ENCODE measurements around the gene RANBP3. TPM values are rescaled to one million over a fixed set of nuclear protein-coding genes. Genes with fewer than 3 reads are reported as not detected.

RANBP3 gene
- total and polyA plus RNA-seq, 7 donors = 27.0 to 86.4 (median 63.1) TPM

DNA sequence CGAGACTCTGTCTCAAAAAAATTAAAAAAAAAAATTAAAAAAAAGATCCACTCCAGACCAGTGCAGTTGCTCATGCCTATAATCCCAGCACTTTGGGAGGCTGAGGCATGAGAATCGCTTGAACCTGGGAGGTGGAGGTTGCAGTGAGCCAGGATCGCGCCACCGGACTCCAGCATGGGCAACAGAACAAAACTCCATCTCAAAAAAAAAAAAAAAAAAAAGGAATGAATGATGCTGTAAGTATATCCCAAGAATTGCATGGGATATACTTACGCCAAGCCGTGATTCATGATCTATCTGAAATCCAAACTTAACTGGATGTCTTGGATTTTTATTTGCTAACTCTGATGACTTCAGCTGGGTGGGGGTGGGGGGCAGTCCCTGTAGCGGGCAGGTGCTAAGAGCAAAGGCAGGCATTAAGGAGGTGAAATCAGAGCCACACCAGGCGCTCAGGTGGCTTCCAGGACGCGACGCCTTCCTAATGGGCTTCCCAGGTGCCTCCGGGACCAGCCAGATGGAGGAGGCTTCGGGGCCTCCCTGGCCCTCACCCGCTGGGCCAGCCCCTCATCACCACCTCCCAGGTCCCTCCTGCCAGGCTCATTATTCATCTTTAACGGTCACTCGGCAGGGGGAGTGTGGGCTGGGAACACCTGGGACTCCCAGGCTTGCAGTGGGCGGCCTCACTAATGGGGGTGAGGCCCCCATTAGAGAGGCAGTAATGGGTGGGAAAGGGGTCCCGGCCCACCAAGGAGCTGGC is 96.2 kb downstream of the RANBP3 start:
- peaks cover 0 to 57% (median 41%) of the 10 kb centered on the region in 4 donors for H3K4me1 ChIP-seq
- no peak overlapping the region for H3K4me3 ChIP-seq
- intact Hi-C loops (cut with DNase I) = loop anchor here (2.0 kb wide), 1 partner anchor 53 kb away; no protein-coding TSS in a partner anchor
- no peak for DNase-seq
- no peaks in the 10 kb centered on the region for H3K9me3 ChIP-seq
- H3K27me3 ChIP-seq = no peaks in the 10 kb centered on the region
- 40 to 58% methylated on average over 19 of the region's 19 CpGs for whole genome bisulfite sequencing, 2 donors
- H3K36me3 ChIP-seq = no peaks in the 10 kb centered on the region
- H3K27ac ChIP-seq = peak overlapping the region; percentile 79 to 94 (median 84)
- TF ChIP-seq, protein P1, sequence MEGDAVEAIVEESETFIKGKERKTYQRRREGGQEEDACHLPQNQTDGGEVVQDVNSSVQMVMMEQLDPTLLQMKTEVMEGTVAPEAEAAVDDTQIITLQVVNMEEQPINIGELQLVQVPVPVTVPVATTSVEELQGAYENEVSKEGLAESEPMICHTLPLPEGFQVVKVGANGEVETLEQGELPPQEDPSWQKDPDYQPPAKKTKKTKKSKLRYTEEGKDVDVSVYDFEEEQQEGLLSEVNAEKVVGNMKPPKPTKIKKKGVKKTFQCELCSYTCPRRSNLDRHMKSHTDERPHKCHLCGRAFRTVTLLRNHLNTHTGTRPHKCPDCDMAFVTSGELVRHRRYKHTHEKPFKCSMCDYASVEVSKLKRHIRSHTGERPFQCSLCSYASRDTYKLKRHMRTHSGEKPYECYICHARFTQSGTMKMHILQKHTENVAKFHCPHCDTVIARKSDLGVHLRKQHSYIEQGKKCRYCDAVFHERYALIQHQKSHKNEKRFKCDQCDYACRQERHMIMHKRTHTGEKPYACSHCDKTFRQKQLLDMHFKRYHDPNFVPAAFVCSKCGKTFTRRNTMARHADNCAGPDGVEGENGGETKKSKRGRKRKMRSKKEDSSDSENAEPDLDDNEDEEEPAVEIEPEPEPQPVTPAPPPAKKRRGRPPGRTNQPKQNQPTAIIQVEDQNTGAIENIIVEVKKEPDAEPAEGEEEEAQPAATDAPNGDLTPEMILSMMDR (IDR thresholded peaks at IDR 0.05) = no peak
- TF ChIP-seq EP300 (IDR thresholded peaks at IDR 0.05) (no peak), POLR2AphosphoS5 (IDR thresholded peaks at IDR 0.05) (no peak), POLR2A (IDR thresholded peaks at IDR 0.05) (no peak)

DNA sequence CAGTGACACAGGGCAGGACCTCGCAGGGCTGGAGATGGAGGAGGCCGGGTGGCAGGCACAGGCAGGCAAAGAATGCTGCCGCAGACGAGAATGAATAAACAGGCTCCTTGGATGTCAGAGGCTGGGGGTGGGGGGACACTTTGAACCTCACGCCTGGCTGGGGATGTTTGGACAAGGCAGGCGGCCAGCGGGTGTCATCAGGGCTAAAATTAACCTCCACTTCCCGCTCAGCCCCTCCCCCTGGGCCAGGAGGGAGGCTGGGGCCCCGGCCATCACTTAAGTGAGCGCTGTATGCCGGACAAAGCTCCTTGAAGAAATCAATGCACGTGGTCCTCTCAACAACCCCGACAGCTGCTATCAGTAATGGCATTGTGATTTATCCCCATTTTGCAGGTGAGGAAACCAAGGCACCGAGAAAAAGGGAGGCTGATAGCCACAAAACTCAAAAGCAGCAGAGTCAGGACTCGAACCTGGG is 97.3 kb downstream of the RANBP3 start:
- 16 to 18% methylated on average over 15 of the region's 15 CpGs for WGBS, 2 donors
- no peaks in the 10 kb centered on the region for H3K27me3 ChIP-seq
- H3K27ac ChIP-seq = peak overlapping the region; percentile 79 to 94 (median 84)
- DNase-seq = peak; percentile 97
- TF ChIP-seq, protein P1 (IDR thresholded peaks at IDR 0.05) = no peak
- TF ChIP-seq EP300 (IDR thresholded peaks at IDR 0.05) (peak in 3 of 4 donors; percentile 64 to 88 (median 80)), POLR2AphosphoS5 (IDR thresholded peaks at IDR 0.05) (peak; percentile 3 to 75 (median 72))
- H3K36me3 ChIP-seq = no peaks in the 10 kb centered on the region
- no peak overlapping the region for H3K4me3 ChIP-seq
- intact Hi-C loops (cut with DNase I) = loop anchor here (2.0 kb wide), 1 partner anchor 52 kb away; no protein-coding TSS in a partner anchor
- peaks cover 0 to 64% (median 45%) of the 10 kb centered on the region in 4 donors for H3K4me1 ChIP-seq
- H3K9me3 ChIP-seq = no peaks in the 10 kb centered on the region

DNA sequence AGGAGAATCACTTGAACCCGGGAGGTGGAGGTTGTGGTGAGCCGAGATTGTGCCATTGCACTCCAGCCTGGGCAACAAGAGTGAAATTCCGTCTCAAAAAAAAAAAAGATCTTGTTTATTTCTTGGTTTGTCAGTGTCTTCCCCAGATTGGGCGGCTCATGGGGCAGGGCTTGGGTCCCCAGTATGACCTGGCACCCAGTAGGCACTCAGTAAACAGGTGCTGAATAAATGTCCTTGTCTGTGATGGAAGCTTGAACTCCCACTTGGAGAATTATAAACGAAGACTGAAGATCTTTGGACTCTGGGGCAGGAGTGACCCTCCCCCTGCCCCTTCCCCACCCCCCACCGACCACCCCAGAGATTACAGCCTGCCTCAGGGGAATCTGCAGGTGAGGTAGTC is 97.7 kb downstream of the RANBP3 start:
- Histone ChIP-seq H3K27me3 (no peaks in the 10 kb centered on the region), H3K36me3 (no peaks in the 10 kb centered on the region), H3K4me1 (peaks cover 0 to 64% (median 45%) of the 10 kb centered on the region in 4 donors), H3K4me3 (no peak overlapping the region), H3K9me3 (no peaks in the 10 kb centered on the region), H3K27ac (peak overlapping the region; percentile 79 to 94 (median 84))
- DNase-seq = no peak
- intact Hi-C loops (cut with DNase I) = loop anchor here (2.0 kb wide), 1 partner anchor 51 kb away; no protein-coding TSS in a partner anchor
- 19 to 41% methylated on average over 6 of the region's 6 CpGs for WGBS, 2 donors
- TF ChIP-seq POLR2AphosphoS5 (IDR thresholded peaks at IDR 0.05) (no peak), EP300 (IDR thresholded peaks at IDR 0.05) (no peak), POLR2A (IDR thresholded peaks at IDR 0.05) (no peak)
- TF ChIP-seq, protein P1 (IDR thresholded peaks at IDR 0.05) = no peak

DNA sequence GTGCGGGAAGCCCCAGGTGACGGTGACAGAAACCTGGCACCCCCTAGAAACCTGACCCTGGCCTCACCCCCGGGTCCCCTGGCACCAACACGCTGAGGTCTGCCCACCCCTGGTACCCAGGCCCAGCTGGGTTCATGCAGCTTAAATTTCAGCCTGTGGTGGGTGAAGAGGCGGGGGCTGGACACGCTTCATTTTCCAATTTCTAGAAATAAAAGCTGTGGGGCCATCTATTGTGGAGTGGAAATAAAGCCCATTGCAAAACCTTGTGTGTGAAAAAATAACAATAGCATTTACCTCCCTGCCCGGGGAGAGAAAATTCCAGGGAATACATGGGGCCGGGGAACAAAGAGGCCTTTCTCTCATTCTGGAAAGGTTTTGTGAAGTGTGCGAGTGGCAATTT is 100.1 kb downstream of the RANBP3 start:
- intact Hi-C loops (cut with DNase I) = no loop called here
- Histone ChIP-seq H3K27me3 (no peaks in the 10 kb centered on the region), H3K9me3 (no peaks in the 10 kb centered on the region), H3K4me3 (no peak overlapping the region), H3K36me3 (no peaks in the 10 kb centered on the region), H3K27ac (peak overlapping the region in 2 of 4 donors; percentile 47 to 60), H3K4me1 (peaks cover 0 to 49% (median 37%) of the 10 kb centered on the region in 4 donors)
- DNase-seq = no peak
- WGBS, 2 donors = 83 to 84% methylated on average over 9 of the region's 9 CpGs
- no peak for TF ChIP-seq EP300 (IDR thresholded peaks at IDR 0.05)
- no peak for TF ChIP-seq POLR2AphosphoS5 (IDR thresholded peaks at IDR 0.05)
- TF ChIP-seq, protein P1 (IDR thresholded peaks at IDR 0.05) = no peak
- TF ChIP-seq POLR2A (IDR thresholded peaks at IDR 0.05) = no peak
